IMR-90 (cell line): ENCODE results near the gene B3GAT3. TPM values are rescaled to one million over a fixed set of nuclear protein-coding genes. Genes with fewer than 3 reads are reported as not detected.

Experiments used
- ATAC-seq: fragments of 200-7000 bp; cut with Tn5 transposase; 2 replicates; pipeline ENCODE4 v1.9.1; 2020; ENCODE audit warnings: low read depth, mild to moderate bottlenecking, moderate library complexity
- BruUV-seq: library from RNA; stranded (reverse); fragments of 400-500 nt; replicated peaks from 2 replicates; lab custom pipeline; 2021; lab: Mats Ljungman, UMichigan
- CTCF ChIA-PET: fragments of 300-600 bp; formaldehyde crosslinking; extraction: SDS; loops from one replicate; lab custom pipeline; 2021; ENCODE audit warnings: antibody characterized with exemption; lab: Yijun Ruan, JAX
- POLR2A ChIA-PET: fragments of 300-600 bp; sonication (Branson Sonifier 250); formaldehyde crosslinking; loops from one replicate; lab custom pipeline; 2022; ENCODE audit warnings: antibody characterized with exemption; ENCODE audit not compliant: unreplicated experiment; lab: Charles Lee
- DNase-seq: peaks from one replicate; pipeline ENCODE4 v3.0.0; 2013
- H2AFZ ChIP-seq: replicated peaks from 2 replicates; pipeline ENCODE3; 2013; ENCODE audit warnings: low read length, mild to moderate bottlenecking; ENCODE audit not compliant: poor library complexity
- H2AK5ac ChIP-seq: 2 replicates; pipeline ENCODE4 v1.6.1; 2013; ENCODE audit warnings: low read depth, low read length, inconsistent platforms
- H2AK9ac ChIP-seq: replicated peaks from 2 replicates; pipeline ENCODE3; 2013; ENCODE audit warnings: mild to moderate bottlenecking, low read depth, low read length, moderate library complexity; ENCODE audit not compliant: poor library complexity
- H2BK120ac ChIP-seq: 2 replicates; pipeline ENCODE4 v1.6.1; 2013; ENCODE audit warnings: low read depth, low read length, inconsistent platforms
- H2BK15ac ChIP-seq: 3 replicates; pipeline ENCODE4 v1.6.1; 2013; ENCODE audit warnings: low read depth, low read length, inconsistent platforms
- H2BK20ac ChIP-seq: 2 replicates; pipeline ENCODE4 v1.6.1; 2013; ENCODE audit warnings: low read depth, mild to moderate bottlenecking, inconsistent platforms, low read length, moderate library complexity
- H2BK5ac ChIP-seq: 2 replicates; pipeline ENCODE4 v1.6.1; 2013; ENCODE audit warnings: mild to moderate bottlenecking, low read depth, low read length, inconsistent platforms; ENCODE audit not compliant: poor library complexity, severe bottlenecking
- H3K14ac ChIP-seq: replicated peaks from 2 replicates; pipeline ENCODE4 v1.6.1; 2013; ENCODE audit warnings: low read depth, low read length, inconsistent platforms
- H3K18ac ChIP-seq: 2 replicates; pipeline ENCODE4 v1.6.1; 2013; ENCODE audit warnings: low read depth, low read length, control low read depth
- H3K23ac ChIP-seq: 2 replicates; pipeline ENCODE4 v1.6.1; 2013; ENCODE audit warnings: low read depth, low read length, inconsistent platforms
- H3K27ac ChIP-seq: 2 replicates; pipeline ENCODE4 v1.5.1; 2013; ENCODE audit warnings: mild to moderate bottlenecking, control low read depth, low read length; ENCODE audit not compliant: insufficient read depth
- H3K27me3 ChIP-seq: 2 replicates; pipeline ENCODE4 v1.6.1; 2013; ENCODE audit warnings: low read length; ENCODE audit not compliant: control insufficient read depth, insufficient read depth
- H3K36me3 ChIP-seq: 2 replicates; pipeline ENCODE4 v1.6.1; 2013; ENCODE audit warnings: low read length, mixed read lengths; ENCODE audit not compliant: control insufficient read depth, insufficient read depth
- H3K4ac ChIP-seq: 2 replicates; pipeline ENCODE4 v1.6.1; 2013; ENCODE audit warnings: low read depth, low read length, inconsistent platforms
- H3K4me1 ChIP-seq: 2 replicates; pipeline ENCODE4 v1.6.1; 2013; ENCODE audit warnings: low read length, mixed read lengths; ENCODE audit not compliant: control insufficient read depth, insufficient read depth
- H3K4me2 ChIP-seq: 2 replicates; pipeline ENCODE4 v1.6.1; 2013; ENCODE audit warnings: low read depth, mild to moderate bottlenecking, control low read depth, low read length, moderate library complexity
- H3K4me3 ChIP-seq: 2 replicates; pipeline ENCODE4 v1.5.1; 2013; ENCODE audit warnings: low read depth, mild to moderate bottlenecking, control low read depth, low read length, moderate library complexity; ENCODE audit not compliant: insufficient read depth
- H3K56ac ChIP-seq: 2 replicates; pipeline ENCODE4 v1.6.1; 2013; ENCODE audit warnings: low read length, inconsistent platforms; ENCODE audit not compliant: insufficient read depth; ENCODE audit errors: extremely low read depth
- H3K79me1 ChIP-seq, 2 experiments: 2 replicates each; pipeline ENCODE4 v1.6.1; 2013; ENCODE audit warnings: low read length in 2 of 2, inconsistent platforms in 1 of 2, low read depth in 1 of 2
- H3K9ac ChIP-seq: 2 replicates; pipeline ENCODE4 v1.6.1; 2013; ENCODE audit warnings: low read depth, low read length, control low read depth
- H3K9me1 ChIP-seq: 2 replicates; pipeline ENCODE4 v1.6.1; 2013; ENCODE audit warnings: low read length, inconsistent platforms; ENCODE audit not compliant: insufficient read depth
- H3K9me3 ChIP-seq: 2 replicates; pipeline ENCODE4 v1.6.1; 2013; ENCODE audit warnings: low read length; ENCODE audit not compliant: control insufficient read depth, insufficient read depth
- H4K20me1 ChIP-seq: 2 replicates; pipeline ENCODE4 v1.6.1; 2013; ENCODE audit warnings: low read length, inconsistent platforms; ENCODE audit not compliant: insufficient read depth
- H4K5ac ChIP-seq: 2 replicates; pipeline ENCODE4 v1.6.1; 2013; ENCODE audit warnings: mild to moderate bottlenecking, low read depth, low read length, control low read depth
- H4K8ac ChIP-seq, 2 experiments: 2 replicates each; pipeline ENCODE4 v1.6.1; 2013; ENCODE audit warnings: low read depth in 2 of 2, low read length in 2 of 2, control low read depth in 1 of 2, inconsistent platforms in 1 of 2
- H4K91ac ChIP-seq: 2 replicates; pipeline ENCODE4 v1.6.1; 2013; ENCODE audit warnings: low read depth, low read length, inconsistent platforms; ENCODE audit not compliant: insufficient read depth
- CEBPB ChIP-seq: IDR thresholded peaks from 2 replicates; pipeline ENCODE4 v1.6.1; 2012; ENCODE audit warnings: low read depth, low read length, improper control_type of control experiment
- CHD1 ChIP-seq: IDR thresholded peaks from 2 replicates; pipeline ENCODE4 v1.6.1; 2012; ENCODE audit warnings: low read depth, low read length, improper control_type of control experiment
- ELK1 ChIP-seq: fragments of 150-350 bp; IDR thresholded peaks from 2 replicates; pipeline ENCODE4 v1.6.1; 2016; ENCODE audit warnings: low read depth, mild to moderate bottlenecking, low read length, moderate library complexity, borderline replicate concordance
- FOS ChIP-seq: fragments of 150-350 bp; IDR thresholded peaks from 2 replicates; pipeline ENCODE4 v1.6.1; 2016; ENCODE audit warnings: low read depth, low read length
- MAFK ChIP-seq: IDR thresholded peaks from 2 replicates; pipeline ENCODE4 v1.6.1; 2012; ENCODE audit warnings: low read depth, low read length, improper control_type of control experiment
- MAZ ChIP-seq: IDR thresholded peaks from 2 replicates; pipeline ENCODE4 v1.6.1; 2012; ENCODE audit warnings: low read depth, mild to moderate bottlenecking, low read length, improper control_type of control experiment, moderate library complexity, borderline replicate concordance
- MXI1 ChIP-seq: IDR thresholded peaks from 2 replicates; pipeline ENCODE4 v1.6.1; 2012; ENCODE audit warnings: low read depth, mild to moderate bottlenecking, low read length, moderate library complexity, borderline replicate concordance
- POLR2A ChIP-seq: IDR thresholded peaks from 2 replicates; pipeline ENCODE4 v1.6.1; 2012; ENCODE audit warnings: mild to moderate bottlenecking, low read depth, low read length
- RAD21 ChIP-seq: IDR thresholded peaks from 2 replicates; pipeline ENCODE4 v1.6.1; 2012; ENCODE audit warnings: low read length, improper control_type of control experiment
- RCOR1 ChIP-seq: IDR thresholded peaks from 2 replicates; pipeline ENCODE4 v1.6.1; 2012; ENCODE audit warnings: mild to moderate bottlenecking, low read length, improper control_type of control experiment; ENCODE audit not compliant: insufficient replicate concordance
- RFX5 ChIP-seq: IDR thresholded peaks from 2 replicates; pipeline ENCODE4 v1.8.0; 2012; ENCODE audit warnings: low read depth, mild to moderate bottlenecking, low read length, moderate library complexity
- SMC3 ChIP-seq: fragments of 150-350 bp; IDR thresholded peaks from 2 replicates; pipeline ENCODE4 v1.6.1; 2016; ENCODE audit warnings: low read depth, mild to moderate bottlenecking, antibody characterized with exemption, low read length, moderate library complexity
- USF2 ChIP-seq: fragments of 150-350 bp; IDR thresholded peaks from 2 replicates; pipeline ENCODE4 v1.6.1; 2017; ENCODE audit warnings: mild to moderate bottlenecking, antibody characterized with exemption, low read length, low read depth
- WGBS, 2 experiments: methylation state at CpG; one replicate each; pipeline versions ENCODE4 v1.1.5 to v1.1.7; 2013; ENCODE audit warnings: missing lambda C conversion rate in 2 of 2; ENCODE audit not compliant: insufficient read length in 1 of 2; ENCODE audit errors: extremely low coverage in 2 of 2; 5-methylcytosine and 5-hydroxymethylcytosine counted together
- dilution Hi-C: fragments of 300-500 bp; cut with HindIII; formaldehyde crosslinking; loops from one replicate; pipeline ENCODE4 v1.14.3; 2018; ENCODE audit warnings: low sequenced_read_pairs; ENCODE audit not compliant: unreplicated experiment
- in situ Hi-C: fragments of 300-500 bp; cut with MboI; formaldehyde crosslinking; loops from 3 replicates; pipeline ENCODE4 v1.14.3; 2019; ENCODE audit warnings: low sequenced_read_pairs, inconsistent platforms, mixed read lengths
- intact Hi-C: fragments of 100-400 bp; cut with micrococcal nuclease; formaldehyde crosslinking; loops from 2 replicates; pipeline ENCODE4 v1.10.0; 2022
- polyA plus RNA-seq, 3 experiments: library from polyadenylated mRNA; depleted of rRNA; stranded (reverse); fragments of >200 nt; gene quantifications; 2 replicates each; pipeline ENCODE4 v1.2.3, GENCODE V29; 2012; ENCODE audit warnings: low replicate concordance in 1 of 3
- total RNA-seq: library from RNA; depleted of rRNA; stranded (reverse); fragments of >200 nt; gene quantifications from 2 replicates; pipeline ENCODE4 v1.2.3, GENCODE V29; 2012
- TF ChIP-seq, protein P1 (sequence below): conservative IDR thresholded peaks from 2 replicates; pipeline ENCODE4 v1.5.1; 2012; ENCODE audit warnings: mild to moderate bottlenecking, low read depth, low read length, improper control_type of control experiment

The B3GAT3 gene
- total and polyA plus RNA-seq, 2 of the 4 experiments (the other 2 are of a cell fraction) = 10.4 to 38.4 TPM

- H3K18ac ChIP-seq = no peak overlapping the region
- H3K4me3 ChIP-seq = peak overlapping the region; percentile 43
- H2AFZ ChIP-seq = peak overlapping the region; percentile 96
- dilution Hi-C loops (no loop called here), intact Hi-C loops (loop anchor here (10.0 kb wide), 1 partner anchor 103 kb away; no protein-coding TSS in a partner anchor), in situ Hi-C loops (no loop called here)
- DNase-seq (no peak), ATAC-seq (no peak; the same call in 1 of the 2 replicates)
- ChIA-PET CTCF (interaction anchor here (0.6 to 1.9 kb wide), 6 partner anchors 19 to 167 kb away, joined by 3 to 5 read pairs (median 4); partner anchors contain the start of genes B3GAT3, EML3 and ROM1), POLR2A (interaction anchor here (0.5 to 2.2 kb wide), 8 partner anchors 9 to 206 kb away, joined by 3 to 15 read pairs (median 5); partner anchors contain the start of genes B3GAT3, EEF1G and MTA2)
- peak overlapping the region; percentile 43 for H3K9ac ChIP-seq
- peak overlapping the region; percentile 53 for H2AK5ac ChIP-seq
- TF ChIP-seq ELK1 (no peak), RCOR1 (no peak), MAZ (no peak), MAFK (no peak), CHD1 (no peak), RAD21 (no peak), MXI1 (no peak), FOS (no peak), RFX5 (no peak), POLR2A (no peak), USF2 (no peak), SMC3 (no peak), CEBPB (no peak)
- TF ChIP-seq, protein P1, sequence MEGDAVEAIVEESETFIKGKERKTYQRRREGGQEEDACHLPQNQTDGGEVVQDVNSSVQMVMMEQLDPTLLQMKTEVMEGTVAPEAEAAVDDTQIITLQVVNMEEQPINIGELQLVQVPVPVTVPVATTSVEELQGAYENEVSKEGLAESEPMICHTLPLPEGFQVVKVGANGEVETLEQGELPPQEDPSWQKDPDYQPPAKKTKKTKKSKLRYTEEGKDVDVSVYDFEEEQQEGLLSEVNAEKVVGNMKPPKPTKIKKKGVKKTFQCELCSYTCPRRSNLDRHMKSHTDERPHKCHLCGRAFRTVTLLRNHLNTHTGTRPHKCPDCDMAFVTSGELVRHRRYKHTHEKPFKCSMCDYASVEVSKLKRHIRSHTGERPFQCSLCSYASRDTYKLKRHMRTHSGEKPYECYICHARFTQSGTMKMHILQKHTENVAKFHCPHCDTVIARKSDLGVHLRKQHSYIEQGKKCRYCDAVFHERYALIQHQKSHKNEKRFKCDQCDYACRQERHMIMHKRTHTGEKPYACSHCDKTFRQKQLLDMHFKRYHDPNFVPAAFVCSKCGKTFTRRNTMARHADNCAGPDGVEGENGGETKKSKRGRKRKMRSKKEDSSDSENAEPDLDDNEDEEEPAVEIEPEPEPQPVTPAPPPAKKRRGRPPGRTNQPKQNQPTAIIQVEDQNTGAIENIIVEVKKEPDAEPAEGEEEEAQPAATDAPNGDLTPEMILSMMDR = no peak
- H3K56ac ChIP-seq = peak overlapping the region; percentile 16; the same call in 1 of the 2 replicates
- no peak overlapping the region for H2BK20ac ChIP-seq
- H2BK15ac ChIP-seq = no peak overlapping the region
- H3K36me3 ChIP-seq = peaks cover 41% of the 10 kb centered on the region
- H4K5ac ChIP-seq = peak overlapping the region; percentile 4; the same call in 1 of the 2 replicates
- H3K4me1 ChIP-seq = peaks cover 6% of the 10 kb centered on the region
- H3K9me3 ChIP-seq = no peaks in the 10 kb centered on the region
- no peak overlapping the region for H2BK120ac ChIP-seq
- peak overlapping the region; percentile 57 for H3K4me2 ChIP-seq
- H4K91ac ChIP-seq = peak overlapping the region; percentile 42; the same call in 1 of the 2 replicates
- peak overlapping the region; percentile 37 for H3K4ac ChIP-seq
- peak overlapping the region; percentile 44 for H3K27ac ChIP-seq
- WGBS, 2 experiments = 2% methylated on average over 6 of the region's 17 CpGs; no CpG with 5 or more reads in 1 of the 2 experiments
- H4K20me1 ChIP-seq = peaks cover 5% of the 10 kb centered on the region; the same call in 1 of the 2 replicates
- 0 out of 2 replicates have a peak, but pooled peaks cover 4% of the 10 kb centered on the region for H3K9me1 ChIP-seq
- H4K8ac ChIP-seq = peak overlapping the region; percentile 52 to 63; a peak in 3 of 4 replicates
- H3K23ac ChIP-seq = peak overlapping the region; percentile 24
- peak overlapping the region; percentile 89 for H2AK9ac ChIP-seq
- peak overlapping the region; percentile 11 for H2BK5ac ChIP-seq
- peaks cover 18 to 45% of the 10 kb centered on the region in 2 experiments for H3K79me1 ChIP-seq
- peak overlapping the region; percentile 8; the same call in 1 of the 2 replicates for H3K14ac ChIP-seq
- H3K27me3 ChIP-seq = no peaks in the 10 kb centered on the region
- BruUV-seq = no TSS peak
Measured at GRCh38 chr11:62592146-62592815, 29.5 kb downstream of the B3GAT3 start.
